Thyroid gland (tissue), 4 donors: ENCODE results near the gene TOR3A.

Source experiments
- CTCF ChIP-seq, 6 experiments: fragments of 200-600 bp in 3 of 6; fragments of 450-650 bp in 3 of 6; sonication (generic) in 3 of 6; IDR thresholded peaks; one replicate each; pipeline ENCODE4 v1.5.1; 2016 to 2019; ENCODE audit warnings: antibody characterized with exemption in 6 of 6, mild to moderate bottlenecking in 2 of 6, inconsistent platforms in 1 of 6, moderate library complexity in 1 of 6
- POLR2A ChIP-seq, 2 donors: fragments of 450-650 bp; IDR thresholded peaks; one replicate each; pipeline ENCODE4 v1.6.1; 2017; ENCODE audit warnings: antibody characterized with exemption in 2 of 2, mild to moderate bottlenecking in 2 of 2, moderate library complexity in 1 of 2

GRCh38 chr1:179094818-179095217 is 12.9 kb downstream of the TOR3A start:
- no peak for TF ChIP-seq POLR2A (IDR thresholded peaks at IDR 0.05)
- TF ChIP-seq CTCF (IDR thresholded peaks at IDR 0.05): no peak
